Measurements from ENCODE around the gene LLGL2.

The LLGL2 gene

DNA sequence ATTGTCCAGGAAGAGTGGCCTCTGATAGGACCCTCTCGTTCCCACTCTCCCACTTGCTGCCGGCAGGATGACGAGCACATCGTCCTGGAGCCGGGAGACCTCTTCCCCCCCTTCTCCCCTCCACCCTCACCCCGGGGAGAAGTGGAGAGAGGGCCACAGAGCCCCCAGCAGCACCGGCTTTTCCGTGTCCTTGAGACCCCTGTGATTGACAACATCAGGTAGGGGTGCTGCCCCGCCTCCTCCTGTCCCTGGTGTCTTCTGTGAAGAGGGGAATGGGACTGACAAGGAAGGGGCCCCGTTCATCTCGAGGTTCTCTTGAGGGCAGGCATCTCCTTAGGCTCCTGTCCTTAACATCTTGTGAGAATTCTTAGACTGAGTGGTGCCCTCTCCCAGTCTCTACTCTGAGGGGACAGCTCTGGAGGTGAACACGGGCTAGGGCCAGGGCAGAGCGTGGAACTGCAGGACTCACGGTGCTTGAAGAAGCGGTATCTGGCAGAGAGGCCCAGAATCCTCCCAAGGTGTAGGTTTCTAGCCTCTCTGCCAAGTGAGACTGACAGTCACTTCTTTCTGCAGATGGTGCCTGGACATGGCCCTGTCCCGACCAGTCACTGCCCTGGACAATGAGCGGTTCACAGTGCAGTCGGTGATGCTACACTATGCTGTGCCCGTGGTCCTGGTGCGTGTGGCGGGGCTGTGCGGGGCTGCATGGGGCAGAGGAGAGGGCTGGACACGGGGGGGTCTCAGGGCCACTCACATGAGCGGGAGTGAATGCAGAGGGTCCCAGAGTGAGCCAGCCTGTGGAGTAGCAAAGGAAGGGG is 36.6 kb upstream of the LLGL2 start:
- H3K4me3 ChIP-seq (ENCODE audit: low read depth, low read length) = no peak overlapping the region
- TF ChIP-seq, protein P1, sequence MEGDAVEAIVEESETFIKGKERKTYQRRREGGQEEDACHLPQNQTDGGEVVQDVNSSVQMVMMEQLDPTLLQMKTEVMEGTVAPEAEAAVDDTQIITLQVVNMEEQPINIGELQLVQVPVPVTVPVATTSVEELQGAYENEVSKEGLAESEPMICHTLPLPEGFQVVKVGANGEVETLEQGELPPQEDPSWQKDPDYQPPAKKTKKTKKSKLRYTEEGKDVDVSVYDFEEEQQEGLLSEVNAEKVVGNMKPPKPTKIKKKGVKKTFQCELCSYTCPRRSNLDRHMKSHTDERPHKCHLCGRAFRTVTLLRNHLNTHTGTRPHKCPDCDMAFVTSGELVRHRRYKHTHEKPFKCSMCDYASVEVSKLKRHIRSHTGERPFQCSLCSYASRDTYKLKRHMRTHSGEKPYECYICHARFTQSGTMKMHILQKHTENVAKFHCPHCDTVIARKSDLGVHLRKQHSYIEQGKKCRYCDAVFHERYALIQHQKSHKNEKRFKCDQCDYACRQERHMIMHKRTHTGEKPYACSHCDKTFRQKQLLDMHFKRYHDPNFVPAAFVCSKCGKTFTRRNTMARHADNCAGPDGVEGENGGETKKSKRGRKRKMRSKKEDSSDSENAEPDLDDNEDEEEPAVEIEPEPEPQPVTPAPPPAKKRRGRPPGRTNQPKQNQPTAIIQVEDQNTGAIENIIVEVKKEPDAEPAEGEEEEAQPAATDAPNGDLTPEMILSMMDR (IDR thresholded peaks at IDR 0.05; ENCODE audit: low read depth, low read length) = no peak

DNA sequence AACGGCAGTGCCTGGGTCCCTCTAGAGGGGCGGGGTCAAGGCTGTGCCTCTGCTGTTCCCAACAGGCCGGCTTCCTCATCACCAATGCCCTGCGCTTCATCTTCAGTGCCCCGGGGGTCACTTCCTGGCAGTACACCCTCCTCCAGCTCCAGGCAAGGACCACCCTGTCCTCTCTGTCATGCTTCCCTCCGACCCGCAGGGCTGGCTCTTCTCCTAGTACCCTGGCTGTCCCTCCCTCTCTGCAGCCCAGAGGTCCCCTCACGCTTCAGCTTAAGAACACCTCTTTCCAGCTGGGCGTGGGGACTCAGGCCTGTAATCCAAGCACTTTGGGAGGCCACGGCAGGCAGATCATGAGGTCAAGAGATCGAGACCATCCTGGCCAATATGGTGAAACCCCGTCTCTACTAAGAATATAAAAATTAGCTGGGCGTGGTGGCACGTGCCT is 36.0 kb upstream of the LLGL2 start:
- no peak overlapping the region for H3K4me3 ChIP-seq (ENCODE audit: low read depth, low read length)
- TF ChIP-seq, protein P1 (IDR thresholded peaks at IDR 0.05; ENCODE audit: low read depth, low read length) = no peak

DNA sequence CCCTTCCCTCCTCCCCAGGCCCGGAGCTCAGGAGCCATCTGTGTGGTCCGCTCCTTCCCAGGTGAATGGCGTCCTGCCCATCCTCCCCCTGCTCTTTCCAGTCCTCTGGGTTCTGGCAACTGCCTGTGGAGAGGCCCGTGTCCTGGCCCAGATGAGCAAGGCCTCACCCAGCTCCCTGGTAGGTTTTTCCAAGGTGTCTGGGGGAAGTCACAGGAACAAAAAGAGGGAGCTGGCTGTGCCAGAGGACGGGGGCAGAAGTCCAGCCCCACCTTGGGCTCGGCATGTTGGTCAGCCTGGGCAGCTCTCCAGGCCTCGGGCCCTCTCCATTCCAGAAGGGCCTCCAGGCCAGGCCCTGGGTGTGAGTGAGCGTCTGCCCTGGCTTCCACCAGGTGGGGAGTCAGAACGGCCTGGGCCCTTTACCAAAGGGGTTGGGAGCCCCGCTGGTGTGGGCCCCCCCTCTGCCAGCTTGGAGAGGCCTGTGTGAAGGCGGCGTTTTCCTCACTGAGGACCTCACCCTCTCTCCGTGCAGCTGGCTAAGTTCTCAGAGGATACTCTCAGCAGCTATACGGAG is 35.2 kb upstream of the LLGL2 start:
- TF ChIP-seq, protein P1 (IDR thresholded peaks at IDR 0.05; ENCODE audit: low read depth, low read length) = no peak
- H3K4me3 ChIP-seq (ENCODE audit: low read depth, low read length) = no peak overlapping the region

DNA sequence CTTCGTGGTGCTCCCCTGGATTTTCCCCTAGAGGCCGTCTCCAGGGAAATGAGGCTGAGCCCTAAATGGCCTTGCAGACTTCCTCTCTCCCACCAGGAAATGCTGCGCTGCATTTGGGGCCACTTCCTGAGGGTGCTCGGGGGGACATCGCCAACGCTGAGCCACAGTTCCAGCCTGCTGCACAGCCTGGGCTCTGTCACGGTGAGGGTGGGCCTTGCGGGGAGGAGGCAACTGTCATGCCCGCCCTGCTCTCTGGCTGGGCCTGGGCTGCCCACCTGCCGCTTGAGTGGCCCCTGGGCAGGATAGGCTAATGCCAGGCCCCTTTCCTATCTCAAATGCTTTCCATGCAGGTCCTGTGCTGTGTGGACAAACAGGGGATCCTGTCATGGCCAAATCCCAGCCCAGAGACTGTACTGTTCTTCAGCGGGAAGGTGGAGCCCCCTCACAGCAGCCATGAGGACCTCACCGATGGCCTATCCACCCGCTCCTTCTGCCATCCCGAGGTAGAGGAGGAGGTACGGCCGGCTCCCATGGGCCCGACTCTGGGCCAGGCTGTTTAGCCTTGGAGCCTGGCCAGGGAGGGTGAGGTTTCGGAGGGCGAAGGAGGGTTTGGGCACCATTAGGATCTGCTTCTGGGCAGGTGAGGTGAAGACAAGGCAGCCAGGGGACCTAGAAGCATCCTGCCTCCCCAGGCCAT is 34.4 kb upstream of the LLGL2 start:
- TF ChIP-seq, protein P1 (IDR thresholded peaks at IDR 0.05; ENCODE audit: low read depth, low read length) = no peak

GRCh38 chr17:75491680-75492079 is 33.8 kb upstream of the LLGL2 start:
- H3K4me3 ChIP-seq (ENCODE audit: low read depth, low read length) = no peak overlapping the region
- TF ChIP-seq, protein P1 (IDR thresholded peaks at IDR 0.05; ENCODE audit: low read depth, low read length) = no peak

More for the DNA sequence above, 34.4 kb upstream of the LLGL2 start:
- H3K4me3 ChIP-seq (ENCODE audit: low read depth, low read length) = no peak overlapping the region

DNA sequence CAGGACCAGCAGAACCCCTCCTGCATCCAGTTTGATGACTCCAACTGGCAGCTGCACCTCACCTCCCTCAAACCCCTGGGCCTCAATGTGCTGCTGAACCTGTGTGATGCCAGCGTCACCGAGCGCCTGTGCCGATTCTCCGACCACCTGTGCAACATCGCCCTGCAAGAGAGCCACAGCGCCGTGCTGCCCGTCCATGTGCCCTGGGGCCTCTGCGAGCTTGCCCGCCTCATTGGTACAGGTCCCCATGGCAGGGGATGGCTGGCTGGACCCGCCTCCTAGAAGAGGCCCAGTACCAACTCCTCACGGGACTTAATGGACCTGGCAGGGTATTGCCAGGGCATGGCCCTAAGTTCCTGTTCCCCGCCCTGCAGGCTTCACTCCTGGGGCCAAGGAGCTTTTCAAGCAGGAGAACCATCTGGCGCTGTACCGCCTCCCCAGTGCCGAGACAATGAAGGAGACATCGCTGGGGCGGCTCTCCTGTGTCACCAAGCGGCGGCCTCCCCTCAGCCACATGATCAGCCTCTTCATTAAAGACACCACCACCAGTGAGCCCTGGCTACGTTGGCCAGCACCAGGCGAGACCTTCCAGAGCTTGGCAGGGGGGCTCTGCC is 32.8 kb upstream of the LLGL2 start:
- TF ChIP-seq, protein P1 (IDR thresholded peaks at IDR 0.05; ENCODE audit: low read depth, low read length) = no peak
- H3K4me3 ChIP-seq (ENCODE audit: low read depth, low read length) = no peak overlapping the region

Data from WI38 (cell line).